Brain microvascular endothelial cell (primary cell): ENCODE results near the gene PDHX.

ENCODE experiments used
- DNase-seq: peaks from one replicate; pipeline ENCODE4 v3.0.0-alpha.2; 2020
- H3K27ac ChIP-seq: fragments of 250-450 bp; sonication (Bioruptor Pico); 2 replicates; pipeline ENCODE4 v1.5.1; 2020; ENCODE audit warnings: mild to moderate bottlenecking, moderate library complexity
- H3K27me3 ChIP-seq: fragments of 250-450 bp; sonication (Bioruptor Pico); replicated peaks from 2 replicates; pipeline ENCODE4 v1.5.1; 2020; ENCODE audit warnings: mild to moderate bottlenecking
- H3K36me3 ChIP-seq: fragments of 250-450 bp; sonication (Bioruptor Pico); replicated peaks from 2 replicates; pipeline ENCODE4 v1.5.1; 2020; ENCODE audit warnings: mild to moderate bottlenecking
- H3K4me3 ChIP-seq: 2 replicates; pipeline ENCODE4 v1.5.1; 2011; ENCODE audit warnings: low read depth, mild to moderate bottlenecking, control low read depth, low read length, moderate library complexity
- CTCF ChIP-seq: IDR thresholded peaks from 2 replicates; pipeline ENCODE4 v1.5.1; 2011; ENCODE audit warnings: low read depth, mild to moderate bottlenecking, moderate library complexity, low read length, control low read depth, inconsistent platforms; ENCODE audit errors: missing control alignments
- in situ Hi-C: cut with HindIII; loops from 2 replicates; pipeline ENCODE4 v1.10.0; 2017; ENCODE audit warnings: low sequenced_read_pairs, low pct_ligation_motif_present

Gene PDHX

GRCh38 chr11:35038211-35038928, 122.0 kb downstream of the PDHX start:
- in situ Hi-C loops: no loop called here
- no peak for DNase-seq
- Histone ChIP-seq H3K4me3 (no peak overlapping the region), H3K27me3 (no peaks in the 10 kb centered on the region), H3K36me3 (no peaks in the 10 kb centered on the region), H3K27ac (no peak overlapping the region)
- TF ChIP-seq CTCF: no peak

- no peak for TF ChIP-seq CTCF
- no peak overlapping the region for H3K4me3 ChIP-seq
- no peak for DNase-seq
- H3K36me3 ChIP-seq: no peaks in the 10 kb centered on the region
- in situ Hi-C loops: no loop called here
- no peak overlapping the region for H3K27ac ChIP-seq
- no peaks in the 10 kb centered on the region for H3K27me3 ChIP-seq
These were observed 122.7 kb downstream of the PDHX start for GRCh38 chr11:35039076-35039475.

- no peak overlapping the region for H3K4me3 ChIP-seq
- peak; percentile 86 for DNase-seq
These were observed 124.0 kb downstream of the PDHX start for GRCh38 chr11:35040221-35040942.

GRCh38 chr11:35041070-35041554, 124.7 kb downstream of the PDHX start:
- H3K36me3 ChIP-seq: no peaks in the 10 kb centered on the region
- in situ Hi-C loops: no loop called here
- no peak overlapping the region for H3K4me3 ChIP-seq
- no peaks in the 10 kb centered on the region for H3K27me3 ChIP-seq
- TF ChIP-seq CTCF: no peak
- DNase-seq: no peak
- no peak overlapping the region for H3K27ac ChIP-seq

More at GRCh38 chr11:35040221-35040942, 124.0 kb downstream of the PDHX start:
- in situ Hi-C loops: no loop called here
- H3K27ac ChIP-seq: peak overlapping the region; percentile 48
- no peak for TF ChIP-seq CTCF
- no peaks in the 10 kb centered on the region for H3K27me3 ChIP-seq
- H3K36me3 ChIP-seq: no peaks in the 10 kb centered on the region

GRCh38 chr11:35042224-35042623, 125.8 kb downstream of the PDHX start:
- in situ Hi-C loops: no loop called here
- no peak for TF ChIP-seq CTCF

More at GRCh38 chr11:35042224-35042623, 125.8 kb downstream of the PDHX start:
- Histone ChIP-seq H3K27me3 (no peaks in the 10 kb centered on the region), H3K36me3 (no peaks in the 10 kb centered on the region), H3K27ac (no peak overlapping the region), H3K4me3 (no peak overlapping the region)
- DNase-seq: no peak
